NB4 (cell line): Measurements from ENCODE around the gene MTARC1.

Source experiments
- CTCF ChIP-seq: IDR thresholded peaks from one replicate; pipeline ENCODE4 v1.5.1; 2012; ENCODE audit warnings: low read depth, low read length
- MAX ChIP-seq: IDR thresholded peaks from 2 replicates; pipeline ENCODE4 v1.6.1; 2011; ENCODE audit warnings: low read depth, low read length
- MYC ChIP-seq: IDR thresholded peaks from 2 replicates; pipeline ENCODE4 v1.6.1; 2011; ENCODE audit warnings: low read depth, low read length
- POLR2A ChIP-seq: IDR thresholded peaks from 2 replicates; pipeline ENCODE4 v1.6.1; 2011; ENCODE audit warnings: mild to moderate bottlenecking; ENCODE audit not compliant: insufficient read length; ENCODE audit errors: extremely low read depth

GRCh38 chr1:220748089-220748934 is 38.4 kb upstream of the MTARC1 start, which contains the start of gene MTARC2:
- TF ChIP-seq CTCF: no peak
- TF ChIP-seq MAX: peak; percentile 82
- peak; percentile 84 for TF ChIP-seq POLR2A
- TF ChIP-seq MYC: peak; percentile 73
